H9 (cell line): ENCODE data around the gene LEPROT. TPM values are rescaled to one million over a fixed set of nuclear protein-coding genes. Genes with fewer than 3 reads are reported as not detected.

Source experiments
- DNase-seq: peaks from one replicate; pipeline ENCODE4 v3.0.0-alpha.2; 2017
- H2AFZ ChIP-seq: one replicate; pipeline ENCODE4 v1.6.1; 2013; ENCODE audit warnings: mild to moderate bottlenecking, low read length, control low read depth, moderate library complexity
- H2AK5ac ChIP-seq: 2 replicates; pipeline ENCODE4 v1.6.1; 2013; ENCODE audit warnings: low read length, control low read depth, mixed read lengths; ENCODE audit not compliant: insufficient read length
- H2BK120ac ChIP-seq: one replicate; pipeline ENCODE4 v1.6.1; 2013; ENCODE audit warnings: low read depth, mild to moderate bottlenecking, low read length, control low read depth, inconsistent platforms; ENCODE audit not compliant: poor library complexity, severe bottlenecking
- H2BK12ac ChIP-seq: 2 replicates; pipeline ENCODE4 v1.6.1; 2013; ENCODE audit warnings: low read length, control low read depth, mixed read lengths, low read depth; ENCODE audit not compliant: insufficient read length
- H2BK15ac ChIP-seq: 2 replicates; pipeline ENCODE4 v1.6.1; 2013; ENCODE audit warnings: low read depth, low read length, control low read depth
- H2BK20ac ChIP-seq: one replicate; pipeline ENCODE4 v1.6.1; 2013; ENCODE audit warnings: low read depth, mild to moderate bottlenecking, low read length, control low read depth, inconsistent platforms; ENCODE audit not compliant: poor library complexity, severe bottlenecking
- H2BK5ac ChIP-seq: 2 replicates; pipeline ENCODE4 v1.6.1; 2013; ENCODE audit warnings: low read length, control low read depth, mixed read lengths; ENCODE audit not compliant: insufficient read length
- H3K14ac ChIP-seq: 2 replicates; pipeline ENCODE4 v1.6.1; 2013; ENCODE audit warnings: low read length, control low read depth; ENCODE audit not compliant: insufficient read depth
- H3K18ac ChIP-seq: 2 replicates; pipeline ENCODE4 v1.6.1; 2013; ENCODE audit warnings: low read depth, mild to moderate bottlenecking, mixed read lengths, low read length, control low read depth; ENCODE audit not compliant: insufficient read length
- H3K23ac ChIP-seq: 2 replicates; pipeline ENCODE4 v1.6.1; 2013; ENCODE audit warnings: low read length, control low read depth, mixed read lengths, low read depth; ENCODE audit not compliant: insufficient read length
- H3K23me2 ChIP-seq: 2 replicates; pipeline ENCODE4 v1.6.1; 2013; ENCODE audit warnings: low read depth, mild to moderate bottlenecking, mixed read lengths, low read length, control low read depth; ENCODE audit not compliant: insufficient read length, poor library complexity, severe bottlenecking
- H3K27ac ChIP-seq: 2 replicates; pipeline ENCODE4 v1.5.1; 2013; ENCODE audit warnings: low read length, control low read depth, mixed read lengths, low read depth; ENCODE audit not compliant: insufficient read length
- H3K27me3 ChIP-seq: 2 replicates; pipeline ENCODE4 v1.6.1; 2013; ENCODE audit warnings: low read length, control low read depth, inconsistent platforms; ENCODE audit not compliant: insufficient read depth
- H3K4ac ChIP-seq: 2 replicates; pipeline ENCODE4 v1.6.1; 2013; ENCODE audit warnings: low read depth, mild to moderate bottlenecking, control low read depth, inconsistent platforms, low read length, moderate library complexity
- H3K4me1 ChIP-seq: 2 replicates; pipeline ENCODE4 v1.6.1; 2013; ENCODE audit warnings: low read length, control low read depth, inconsistent platforms; ENCODE audit not compliant: insufficient read depth
- H3K4me2 ChIP-seq: 2 replicates; pipeline ENCODE4 v1.6.1; 2013; ENCODE audit warnings: low read length, control low read depth, mixed read lengths; ENCODE audit not compliant: insufficient read length, insufficient read depth
- H3K56ac ChIP-seq: 2 replicates; pipeline ENCODE4 v1.6.1; 2013; ENCODE audit warnings: low read depth, mild to moderate bottlenecking, mixed read lengths, low read length, control low read depth; ENCODE audit not compliant: insufficient read length
- H3K79me1 ChIP-seq: 2 replicates; pipeline ENCODE4 v1.6.1; 2013; ENCODE audit warnings: low read depth, mild to moderate bottlenecking, moderate library complexity, low read length, control low read depth, inconsistent platforms; ENCODE audit not compliant: insufficient read depth, poor library complexity, severe bottlenecking
- H3K79me2 ChIP-seq: 2 replicates; pipeline ENCODE4 v1.6.1; 2013; ENCODE audit warnings: low read length, control low read depth, inconsistent platforms; ENCODE audit not compliant: insufficient read depth
- H3K9ac ChIP-seq: 2 replicates; pipeline ENCODE4 v1.6.1; 2013; ENCODE audit warnings: low read length, control low read depth, mixed read lengths; ENCODE audit not compliant: insufficient read length; ENCODE audit errors: extremely low read depth
- H3K9me3 ChIP-seq: one replicate; pipeline ENCODE4 v1.6.1; 2013; ENCODE audit warnings: low read depth, low read length, inconsistent platforms; ENCODE audit not compliant: control insufficient read depth
- H3T11ph ChIP-seq: one replicate; pipeline ENCODE4 v1.6.1; 2013; ENCODE audit warnings: mild to moderate bottlenecking, low read length, control low read depth, inconsistent platforms
- H4K20me1 ChIP-seq: one replicate; pipeline ENCODE4 v1.6.1; 2013; ENCODE audit not compliant: control insufficient read depth, insufficient read length, insufficient read depth
- H4K5ac ChIP-seq: 2 replicates; pipeline ENCODE4 v1.6.1; 2013; ENCODE audit warnings: low read depth, mild to moderate bottlenecking, mixed read lengths, low read length, control low read depth; ENCODE audit not compliant: insufficient read length
- H4K8ac ChIP-seq: replicated peaks from 2 replicates; pipeline ENCODE4 v1.6.1; 2013; ENCODE audit warnings: low read length, control low read depth, mixed read lengths, low read depth; ENCODE audit not compliant: insufficient read length
- H4K91ac ChIP-seq: 2 replicates; pipeline ENCODE4 v1.6.1; 2013; ENCODE audit warnings: low read depth, mild to moderate bottlenecking, moderate library complexity, mixed read lengths, low read length, control low read depth; ENCODE audit not compliant: insufficient read length
- H3K27ac Mint-ChIP-seq, 3 experiments: 2 replicates in 2 of 3; 3 replicates in 1 of 3; pipeline ENCODE4 v1.8.0; 2020 to 2021; ENCODE audit warnings: mixed read lengths in 3 of 3, mild to moderate bottlenecking in 1 of 3, moderate library complexity in 1 of 3
- H3K27me3 Mint-ChIP-seq: 2 replicates; pipeline ENCODE4 v1.8.0; 2021; ENCODE audit warnings: low read depth, mild to moderate bottlenecking, moderate library complexity, mixed read lengths
- H3K36me3 Mint-ChIP-seq, 3 experiments: 2 replicates in 2 of 3; 3 replicates in 1 of 3; pipeline ENCODE4 v1.8.0; 2020 to 2021; ENCODE audit warnings: low read depth in 3 of 3, mixed read lengths in 3 of 3; ENCODE audit not compliant: insufficient read depth in 1 of 3
- H3K4me1 Mint-ChIP-seq, 2 experiments: 2 replicates each; pipeline ENCODE4 v1.8.0; 2020; ENCODE audit warnings: mixed read lengths in 2 of 2
- H3K4me3 Mint-ChIP-seq, 2 experiments: 2 replicates in 1 of 2; 3 replicates in 1 of 2; pipeline ENCODE4 v1.8.0; 2020 to 2021; ENCODE audit warnings: mild to moderate bottlenecking in 2 of 2, mixed read lengths in 2 of 2, moderate library complexity in 1 of 2
- H3K9me3 Mint-ChIP-seq, 2 experiments: 2 replicates in 1 of 2; 3 replicates in 1 of 2; pipeline ENCODE4 v1.8.0; 2020; ENCODE audit warnings: mild to moderate bottlenecking in 2 of 2, mixed read lengths in 2 of 2, moderate library complexity in 1 of 2
- CTCF ChIP-seq: fragments of 200-600 bp; sonication (generic); conservative IDR thresholded peaks from 3 replicates; pipeline ENCODE4 v1.8.0; 2021; ENCODE audit warnings: antibody characterized with exemption, mild to moderate bottlenecking
- WGBS: extraction: QIAGEN DNeasy Blood & Tissue Kit; methylation state at CpG from one replicate; pipeline ENCODE4 v1.1.7; 2013; ENCODE audit warnings: missing lambda C conversion rate, low lambda C conversion rate, mixed read lengths; ENCODE audit not compliant: insufficient read length; ENCODE audit errors: extremely low coverage; 5-methylcytosine and 5-hydroxymethylcytosine counted together
- total RNA-seq: library from RNA; stranded (reverse); gene quantifications from 2 replicates; pipeline ENCODE4 v1.2.1, GENCODE V29; 2021

LEPROT gene
- total RNA-seq, 1 experiment from 2014 or later = 32.6 TPM

- Histone ChIP-seq H3K9me3 (no peaks in the 10 kb centered on the region), H3K4ac (no peak overlapping the region), H2BK15ac (no peak overlapping the region), H4K5ac (no peak overlapping the region), H3K4me2 (no peak overlapping the region), H3K79me2 (no peaks in the 10 kb centered on the region), H2BK5ac (no peak overlapping the region), H2BK120ac (no peak overlapping the region), H2AFZ (no peak overlapping the region), H3K18ac (no peak overlapping the region), H2AK5ac (no peak overlapping the region), H3K14ac (no peak overlapping the region), H3K27ac (no peak overlapping the region), H2BK20ac (no peak overlapping the region), H4K91ac (no peak overlapping the region), H3K23ac (no peak overlapping the region), H3K23me2 (no peaks in the 10 kb centered on the region), H3K56ac (no peak overlapping the region), H3K9ac (no peak overlapping the region), H2BK12ac (no peak overlapping the region), H3K79me1 (no peaks in the 10 kb centered on the region), H4K8ac (no peak overlapping the region), H3T11ph (no peak overlapping the region), H4K20me1 (no peaks in the 10 kb centered on the region), H3K27me3 (no peaks in the 10 kb centered on the region), H3K4me1 (no peaks in the 10 kb centered on the region)
- WGBS = no CpG with 5 or more reads among the region's 4 CpGs
- H3K27ac Mint-ChIP-seq = no peak overlapping the region
- H3K27me3 Mint-ChIP-seq = peaks cover 3% of the 10 kb centered on the region
- peaks cover 0 to 5% of the 10 kb centered on the region in 2 experiments; a peak in 3 of 5 replicates for H3K9me3 Mint-ChIP-seq
- peaks cover 5 to 13% of the 10 kb centered on the region in 2 experiments for H3K4me1 Mint-ChIP-seq
- DNase-seq = no peak
- H3K36me3 Mint-ChIP-seq = no peaks in the 10 kb centered on the region
- H3K4me3 Mint-ChIP-seq = no peak overlapping the region
- no peak for TF ChIP-seq CTCF
Observed at GRCh38 chr1:65469126-65469888, 48.8 kb downstream of the LEPROT start.
